A549 (cell line): Measurements from ENCODE around the gene TFF2. TPM values are rescaled to one million over a fixed set of nuclear protein-coding genes. Genes with fewer than 3 reads are reported as not detected.

Experiments used
- ATAC-seq, 2 experiments: fragments of 200-7000 bp in 1 of 2; fragments of >200 bp in 1 of 2; cut with Nextera tagmentation in 1 of 2; cut with Tn5 transposase in 1 of 2; 3 replicates each; pipeline versions ENCODE4 v1.8.0 to v1.9.1; 2018 to 2020; ENCODE audit warnings: mild to moderate bottlenecking in 1 of 2, moderate library complexity in 1 of 2
- CTCF ChIA-PET: fragments of 300-600 bp; sonication (Branson Sonifier 250); formaldehyde crosslinking; extraction: SDS; loops from one replicate; lab custom pipeline; 2021; ENCODE audit warnings: antibody characterized with exemption, inconsistent platforms; lab: Yijun Ruan, JAX
- POLR2A ChIA-PET: fragments of 350-600 bp; formaldehyde crosslinking; extraction: SDS; loops from one replicate; lab custom pipeline; 2021; ENCODE audit warnings: antibody characterized with exemption, inconsistent platforms; lab: Yijun Ruan, JAX
- DNase-seq, 2 experiments: peaks; one replicate each; pipeline versions ENCODE4 v3.0.0 to v3.0.0-alpha.2; 2011 to 2016; ENCODE audit warnings: low read depth in 1 of 2, low spot score in 1 of 2
- FAIRE-seq: peaks from 2 replicates; lab custom pipeline; 2011; peaks lifted over from hg19 to GRCh38; lab: Jason Lieb, UNC
- H3K27ac ChIP-seq, 2 experiments: fragments of >200 bp; sonication (Bioruptor Twin); formaldehyde crosslinking; 3 replicates each; pipeline ENCODE4 v1.5.1; 2016 to 2017
- H3K4me1 ChIP-seq: fragments of >200 bp; sonication (Bioruptor Twin); formaldehyde crosslinking; 3 replicates; pipeline ENCODE4 v1.6.1; 2016
- H3K4me2 ChIP-seq: fragments of >200 bp; sonication (Bioruptor Twin); formaldehyde crosslinking; 3 replicates; pipeline ENCODE4 v1.6.1; 2016
- H3K4me3 ChIP-seq: fragments of >200 bp; sonication (Bioruptor Twin); formaldehyde crosslinking; 3 replicates; pipeline ENCODE4 v1.5.1; 2016
- H3K9me3 ChIP-seq: fragments of >200 bp; sonication (Bioruptor Twin); formaldehyde crosslinking; 3 replicates; pipeline ENCODE4 v1.6.1; 2016
- ATOH8 ChIP-seq: fragments of 250-450 bp; sonication (Bioruptor Pico); IDR thresholded peaks from 2 replicates; pipeline ENCODE4 v1.5.0; 2020; ENCODE audit warnings: low read depth, mild to moderate bottlenecking, moderate library complexity
- CBX8 ChIP-seq: fragments of 200-600 bp; sonication (generic); IDR thresholded peaks from 2 replicates; pipeline ENCODE4 v1.6.1; 2016
- E2F6 ChIP-seq: IDR thresholded peaks from 2 replicates; pipeline ENCODE4 v1.6.1; 2012; ENCODE audit warnings: low read depth, borderline replicate concordance
- EHF ChIP-seq: fragments of 250-450 bp; sonication (Bioruptor Pico); IDR thresholded peaks from 2 replicates; pipeline ENCODE4 v1.5.0; 2020; ENCODE audit warnings: mild to moderate bottlenecking
- EP300 ChIP-seq, 2 experiments: fragments of >200 bp; sonication (Bioruptor Twin); formaldehyde crosslinking; IDR thresholded peaks; 2 replicates in 1 of 2; 3 replicates in 1 of 2; pipeline ENCODE4 v1.6.1; 2016 to 2017
- ESRRA ChIP-seq: fragments of 150-350 bp; IDR thresholded peaks from 2 replicates; pipeline ENCODE4 v1.6.1; 2014; ENCODE audit warnings: mild to moderate bottlenecking, low read length, borderline replicate concordance
- FOSB ChIP-seq: fragments of 250-450 bp; sonication (Bioruptor Pico); IDR thresholded peaks from 2 replicates; pipeline ENCODE4 v1.5.0; 2020; ENCODE audit warnings: mild to moderate bottlenecking, moderate library complexity
- FOSL2 ChIP-seq, 2 experiments: fragments of 450-650 bp in 1 of 2; fragments of >200 bp in 1 of 2; sonication (Bioruptor Twin) in 1 of 2; formaldehyde crosslinking; IDR thresholded peaks; 2 replicates each; pipeline versions ENCODE4 v1.5.0 to v1.6.1; 2016 to 2020; ENCODE audit warnings: mild to moderate bottlenecking in 1 of 2, moderate library complexity in 1 of 2
- FOXS1 ChIP-seq: fragments of 250-450 bp; sonication (Bioruptor Pico); IDR thresholded peaks from 2 replicates; pipeline ENCODE4 v1.5.0; 2020; ENCODE audit warnings: mild to moderate bottlenecking, moderate library complexity
- GATA3 ChIP-seq: IDR thresholded peaks from 2 replicates; pipeline ENCODE4 v1.6.1; 2012; ENCODE audit warnings: borderline replicate concordance
- HES2 ChIP-seq: fragments of >200 bp; sonication (Bioruptor Twin); formaldehyde crosslinking; IDR thresholded peaks from 2 replicates; pipeline ENCODE4 v1.6.1; 2016
- HOXB5 ChIP-seq: fragments of 250-450 bp; sonication (Bioruptor Pico); IDR thresholded peaks from 2 replicates; pipeline ENCODE4 v1.5.0; 2020; ENCODE audit warnings: mild to moderate bottlenecking, moderate library complexity
- JUN ChIP-seq, 2 experiments: fragments of >200 bp; sonication (Bioruptor Twin); formaldehyde crosslinking; IDR thresholded peaks; 2 replicates in 1 of 2; 3 replicates in 1 of 2; pipeline ENCODE4 v1.6.1; 2016 to 2017
- KDM5A ChIP-seq: fragments of 200-600 bp; sonication (generic); IDR thresholded peaks from 2 replicates; pipeline ENCODE4 v1.6.1; 2016; ENCODE audit warnings: antibody characterized with exemption, mild to moderate bottlenecking
- MAFK ChIP-seq: fragments of 450-650 bp; IDR thresholded peaks from 2 replicates; pipeline ENCODE4 v1.6.1; 2014; ENCODE audit not compliant: partially characterized antibody
- MAX ChIP-seq: IDR thresholded peaks from 2 replicates; pipeline ENCODE4 v1.6.1; 2012
- MYC ChIP-seq: IDR thresholded peaks from 2 replicates; pipeline ENCODE4 v1.6.1; 2012; ENCODE audit warnings: mild to moderate bottlenecking, inconsistent platforms, low read length, improper control_type of control experiment, borderline replicate concordance
- NR3C1 ChIP-seq: fragments of >200 bp; sonication (Bioruptor Twin); formaldehyde crosslinking; IDR thresholded peaks from 3 replicates; pipeline ENCODE4 v1.6.1; 2017
- PHF8 ChIP-seq: fragments of 200-600 bp; sonication (generic); IDR thresholded peaks from 2 replicates; pipeline ENCODE4 v1.6.1; 2016; ENCODE audit warnings: low read depth, mild to moderate bottlenecking, antibody characterized with exemption, moderate library complexity, borderline replicate concordance
- POLR2AphosphoS2 ChIP-seq: conservative IDR thresholded peaks from 2 replicates; pipeline ENCODE4 v1.6.1; 2012; ENCODE audit warnings: low read length, improper control_type of control experiment, inconsistent platforms
- RAD21 ChIP-seq, 2 experiments: fragments of >200 bp in 1 of 2; sonication (Bioruptor Twin) in 1 of 2; formaldehyde crosslinking in 1 of 2; IDR thresholded peaks in 1 of 2; conservative IDR thresholded peaks in 1 of 2; 2 replicates in 1 of 2; 3 replicates in 1 of 2; pipeline ENCODE4 v1.6.1; 2012 to 2018; ENCODE audit warnings: inconsistent platforms in 1 of 2
- RARB ChIP-seq: fragments of 250-450 bp; sonication (Bioruptor Pico); IDR thresholded peaks from 2 replicates; pipeline ENCODE4 v1.8.0; 2021; ENCODE audit warnings: mild to moderate bottlenecking, moderate library complexity
- RCOR1 ChIP-seq: fragments of 150-350 bp; IDR thresholded peaks from 2 replicates; pipeline ENCODE4 v1.6.1; 2014; ENCODE audit warnings: antibody characterized with exemption, low read length, low read depth
- RNF2 ChIP-seq: fragments of 200-600 bp; sonication (generic); IDR thresholded peaks from 2 replicates; pipeline ENCODE4 v1.6.1; 2016; ENCODE audit warnings: low read depth, mild to moderate bottlenecking, antibody characterized with exemption, moderate library complexity, borderline replicate concordance
- SMC3 ChIP-seq: fragments of >200 bp; sonication (Bioruptor Twin); formaldehyde crosslinking; IDR thresholded peaks from 3 replicates; pipeline ENCODE4 v1.6.1; 2018; ENCODE audit warnings: inconsistent platforms
- SREBF2 ChIP-seq: fragments of 450-650 bp; IDR thresholded peaks from 2 replicates; pipeline ENCODE4 v1.6.1; 2014; ENCODE audit warnings: mild to moderate bottlenecking, moderate library complexity
- USF2 ChIP-seq: fragments of 450-650 bp; IDR thresholded peaks from 2 replicates; pipeline ENCODE4 v1.6.1; 2014; ENCODE audit warnings: antibody characterized with exemption
- ZSCAN20 ChIP-seq: fragments of 250-450 bp; sonication (Bioruptor Pico); IDR thresholded peaks from 2 replicates; pipeline ENCODE4 v1.8.0; 2022; ENCODE audit warnings: mild to moderate bottlenecking, moderate library complexity
- WGBS: methylation state at CpG from one replicate; pipeline ENCODE4 v1.1.6; 2017; ENCODE audit errors: missing lambda C conversion rate; 5-methylcytosine and 5-hydroxymethylcytosine counted together
- polyA plus RNA-seq, 4 experiments: library from polyadenylated mRNA; depleted of rRNA in 3 of 4; stranded (reverse); fragments of >200 nt; fragmentation: RNase III in 1 of 4; extraction: RNeasy Plus Mini Kit Qiagen cat#74134 plus additional on column Dnase treatment in 1 of 4; gene quantifications; 2 replicates in 3 of 4; 3 replicates in 1 of 4; pipeline ENCODE4 v1.2.3, GENCODE V29; 2011 to 2017

TFF2 gene
- polyA plus RNA-seq, 2 of the 4 experiments (the other 2 are of a cell fraction), result not detected

DNA sequence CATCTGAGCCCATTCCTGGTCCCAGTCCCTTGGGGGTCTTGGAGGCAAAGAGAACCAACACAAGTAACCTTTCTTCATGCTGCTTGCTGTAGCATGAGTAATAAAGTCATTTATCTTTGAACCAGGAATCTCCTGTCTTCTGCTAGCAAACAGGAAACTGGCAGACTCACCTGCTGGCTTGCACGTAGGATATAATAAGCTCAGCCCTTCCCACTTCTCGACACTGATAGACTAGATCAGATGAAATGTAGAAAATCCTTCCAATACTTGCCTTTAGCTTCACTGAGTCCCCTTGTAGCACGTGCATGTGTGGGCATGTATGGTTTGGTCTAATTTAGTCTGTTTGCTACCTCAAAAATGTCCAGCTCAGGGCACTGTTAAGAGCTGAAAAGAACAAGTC is 6.5 kb upstream of the TFF2 start:
- no peak for FAIRE-seq
- no peak overlapping the region for H3K4me3 ChIP-seq
- H3K4me1 ChIP-seq, result no peaks in the 10 kb centered on the region
- no peak overlapping the region for H3K4me2 ChIP-seq
- DNase-seq, result no peak
- no peak for ATAC-seq
- no peak overlapping the region for H3K27ac ChIP-seq
- H3K9me3 ChIP-seq, result no peaks in the 10 kb centered on the region
- TF ChIP-seq FOXS1 (CRISPR knock-in tag) (no peak), HES2 (no peak), RARB (CRISPR knock-in tag) (no peak), EHF (no peak), SMC3 (no peak), MAX (no peak), RAD21 (conservative IDR thresholded peaks at IDR 0.05 in 1 of 2, IDR thresholded peaks at IDR 0.05 in 1 of 2) (no peak), JUN (IDR thresholded peaks at IDR 0.05) (no peak), GATA3 (no peak), EP300 (IDR thresholded peaks at IDR 0.05) (no peak), NR3C1 (no peak), POLR2AphosphoS2 (no peak), CBX8 (no peak), HOXB5 (no peak), KDM5A (no peak), ESRRA (no peak), ATOH8 (CRISPR knock-in tag) (no peak), FOSB (CRISPR knock-in tag) (no peak), E2F6 (no peak), SREBF2 (no peak)
- 30% methylated on average over 3 of the region's 3 CpGs for WGBS
- CTCF ChIA-PET, result interaction anchor here (1.3 to 1.6 kb wide), 2 partner anchors 9 kb away, joined by 3 to 5 read pairs; partner anchors contain the start of gene TFF1
- POLR2A ChIA-PET, result no interaction called here

GRCh38 chr21:42356650-42357049 is 5.9 kb upstream of the TFF2 start:
- ChIA-PET CTCF (no interaction called here), POLR2A (no interaction called here)
- no peaks in the 10 kb centered on the region for H3K9me3 ChIP-seq
- no peak for FAIRE-seq
- no peak overlapping the region for H3K4me3 ChIP-seq
- WGBS, result 42% methylated on average over 6 of the region's 6 CpGs
- H3K4me1 ChIP-seq, result no peaks in the 10 kb centered on the region
- H3K4me2 ChIP-seq, result no peak overlapping the region
- no peak overlapping the region for H3K27ac ChIP-seq
- DNase-seq, result no peak
- TF ChIP-seq USF2 (no peak), RCOR1 (no peak), MYC (no peak), FOSL2 (IDR thresholded peaks at IDR 0.05) (no peak), FOSL2 (CRISPR knock-in tag; IDR thresholded peaks at IDR 0.05) (no peak), MAFK (no peak), E2F6 (no peak), ZSCAN20 (CRISPR knock-in tag) (no peak), RNF2 (no peak), PHF8 (no peak), EHF (no peak), RARB (CRISPR knock-in tag) (no peak)
- no peak for ATAC-seq
